Pons (tissue), 1 donor: Measurements from ENCODE around the gene CEP131.
A peak's percentile ranks its signal among the peaks of the same experiment; 100 is the strongest.
"Not testable (repeated sequence)": the region's sequence is repeated elsewhere in the genome, so short reads cannot be mapped to it uniquely, and the experiment has no call there.

ENCODE experiments used
- DNase-seq: peaks from one replicate; pipeline ENCODE4 v3.0.0-alpha.2; 2016; ENCODE audit warnings: low spot score

Gene CEP131

GRCh38 chr17:81165246-81166032 lies 57.3 kb downstream of the CEP131 start, which contains the start of gene PVALEF:
PVALEF (plus strand) TSS chr17:81165507; CDS start chr17:81181227, 15,720 bp downstream.
- DNase-seq, result peak; percentile 36

- DNase-seq, result peak; percentile 79
Measured at GRCh38 chr17:81164371-81165245, 58.2 kb downstream of the CEP131 start.

- no peak for DNase-seq
Measured at GRCh38 chr17:81163703-81164370, 58.9 kb downstream of the CEP131 start.

- DNase-seq, result no peak
Measured at GRCh38 chr17:81163051-81163695, 59.6 kb downstream of the CEP131 start.

GRCh38 chr17:81162491-81162890 lies 60.3 kb downstream of the CEP131 start:
- no peak for DNase-seq

- no peak for DNase-seq
Measured at GRCh38 chr17:81161972-81162371, 60.8 kb downstream of the CEP131 start.

- no peak for DNase-seq
Measured at GRCh38 chr17:81161536-81161935, 61.2 kb downstream of the CEP131 start.

GRCh38 chr17:81160747-81161453 lies 61.9 kb downstream of the CEP131 start:
- DNase-seq, result no peak

- DNase-seq, result no peak
Measured at GRCh38 chr17:81160306-81160705, 62.5 kb downstream of the CEP131 start.

- no peak for DNase-seq
Measured at GRCh38 chr17:81159611-81160265, 63.0 kb downstream of the CEP131 start.

GRCh38 chr17:81158688-81159590 lies 63.8 kb downstream of the CEP131 start:
- DNase-seq, result no peak

GRCh38 chr17:81157848-81158687 lies 64.7 kb downstream of the CEP131 start:
- DNase-seq, result no peak

GRCh38 chr17:81156866-81157805 lies 65.6 kb downstream of the CEP131 start:
- no peak for DNase-seq

GRCh38 chr17:81154961-81155360 lies 67.8 kb downstream of the CEP131 start:
- DNase-seq, result no peak

- not testable (repeated sequence) for DNase-seq
Measured at GRCh38 chr17:81154016-81154415, 68.7 kb downstream of the CEP131 start.

- DNase-seq, result peak; percentile 96
Measured at GRCh38 chr17:81153340-81153803, 69.4 kb downstream of the CEP131 start.

- DNase-seq, result no peak
Measured at GRCh38 chr17:81152288-81152828, 70.4 kb downstream of the CEP131 start.
